HepG2 (cell line): ENCODE data around the gene MYBPC2.

Source experiments
- CHCHD3 ChIP-seq: sonication (generic); formaldehyde crosslinking; IDR thresholded peaks from 2 replicates; pipeline ENCODE4 v1.8.0; 2022; ENCODE audit warnings: mild to moderate bottlenecking, missing genetic modification reagents, moderate library complexity
- EP300 ChIP-seq, 3 experiments: sonication (generic) in 1 of 3; formaldehyde crosslinking in 1 of 3; IDR thresholded peaks; 2 replicates each; pipeline versions ENCODE4 v1.5.1 to v1.6.1; 2011 to 2020; ENCODE audit warnings: low read depth in 2 of 3, low read length in 2 of 3, borderline replicate concordance in 1 of 3, improper control_type of control experiment in 1 of 3, mild to moderate bottlenecking in 1 of 3, missing genetic modification reagents in 1 of 3, moderate library complexity in 1 of 3
- FOXJ3 ChIP-seq: sonication (generic); formaldehyde crosslinking; IDR thresholded peaks from 2 replicates; pipeline ENCODE4 v1.4.0; 2020; ENCODE audit warnings: missing genetic modification reagents, mild to moderate bottlenecking, borderline replicate concordance
- GTF2F1 ChIP-seq: fragments of 150-350 bp; IDR thresholded peaks from 2 replicates; pipeline ENCODE4 v1.6.1; 2014; ENCODE audit warnings: low read length
- ZIK1 ChIP-seq: sonication (generic); formaldehyde crosslinking; IDR thresholded peaks from 2 replicates; pipeline ENCODE4 v1.5.0; 2020; ENCODE audit warnings: mild to moderate bottlenecking, low read depth, missing genetic modification reagents, borderline replicate concordance
- ZNF570 ChIP-seq: sonication (generic); formaldehyde crosslinking; IDR thresholded peaks from 2 replicates; pipeline ENCODE4 v1.4.0; 2020; ENCODE audit warnings: mild to moderate bottlenecking, missing genetic modification reagents, borderline replicate concordance

DNA sequence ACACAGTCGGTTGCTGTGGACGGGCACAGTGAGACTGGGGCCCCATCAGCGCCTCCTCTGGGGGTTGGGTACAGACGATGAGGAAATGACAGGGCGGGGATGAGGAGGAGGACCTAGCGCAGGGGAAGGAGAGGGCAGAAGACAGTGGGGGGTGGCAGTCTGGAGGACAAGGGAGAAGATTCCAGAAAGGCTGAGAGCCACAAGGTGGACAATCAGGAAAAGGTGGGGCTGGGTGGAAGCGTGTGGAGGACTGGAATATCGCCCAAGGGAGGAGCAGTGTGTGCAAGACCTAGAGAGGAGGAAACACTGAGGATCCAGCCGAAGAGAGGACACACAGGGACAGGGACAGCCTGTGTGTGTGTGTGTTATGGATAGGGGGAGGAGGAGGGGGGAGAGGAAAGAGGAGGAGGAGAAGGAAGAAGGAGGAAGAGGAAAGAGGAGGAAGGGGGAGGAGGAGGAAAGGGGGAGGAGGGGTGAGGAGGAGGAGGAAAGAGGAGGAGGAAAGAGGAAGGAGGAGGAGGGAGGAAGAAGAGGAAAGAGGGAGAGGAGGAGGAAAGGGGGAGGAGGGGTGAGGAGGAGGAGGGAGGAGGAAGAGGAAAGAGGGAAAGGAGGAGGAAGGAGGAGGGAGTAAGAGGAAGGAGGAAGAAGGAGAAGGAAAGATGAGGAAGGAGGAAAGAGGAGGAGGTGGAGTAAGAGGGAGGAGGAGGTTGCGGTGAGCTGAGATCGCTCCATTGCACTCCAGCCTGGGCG, 59.8 kb downstream of the MYBPC2 start:
- TF ChIP-seq GTF2F1 (no peak), FOXJ3 (CRISPR knock-in tag) (no peak), ZNF570 (CRISPR knock-in tag) (no peak), CHCHD3 (no peak), EP300 (IDR thresholded peaks at IDR 0.05; ENCODE audit: low read depth in 2 of 2, low read length in 2 of 2) (no peak), EP300 (CRISPR knock-in tag; IDR thresholded peaks at IDR 0.05; ENCODE audit: borderline replicate concordance) (no peak), ZIK1 (CRISPR knock-in tag) (no peak)
